SU-DHL-6 (cell line): ENCODE data around the gene GBF1.

Experiments
- H2AFZ ChIP-seq: fragments of 200-600 bp; sonication (generic); 2 replicates; pipeline ENCODE4 v1.6.1; 2014; ENCODE audit warnings: low read depth, mild to moderate bottlenecking, moderate library complexity, mixed read lengths, antibody characterized with exemption, low read length; ENCODE audit not compliant: severe bottlenecking
- H3F3A ChIP-seq: fragments of 200-600 bp; shearing (Covaris generic); 2 replicates; pipeline ENCODE4 v1.6.0; 2016; ENCODE audit warnings: antibody characterized with exemption, mild to moderate bottlenecking; ENCODE audit not compliant: insufficient read depth
- H3K27ac ChIP-seq: fragments of 200-600 bp; sonication (generic); 2 replicates; pipeline ENCODE4 v1.5.1; 2016; ENCODE audit warnings: low read depth, mild to moderate bottlenecking, low read length, moderate library complexity, mixed read lengths
- H3K27me3 ChIP-seq: fragments of 200-600 bp; sonication (generic), shearing (Covaris generic); 2 replicates; pipeline ENCODE4 v1.6.0; 2014; ENCODE audit warnings: mild to moderate bottlenecking, low read length
- H3K36me3 ChIP-seq: fragments of 200-600 bp; sonication (generic); 2 replicates; pipeline ENCODE4 v1.6.1; 2014; ENCODE audit warnings: mild to moderate bottlenecking, low read length, mixed read lengths
- H3K4me2 ChIP-seq: fragments of 300-600, 200-600 bp; shearing (Covaris generic), sonication (generic); 2 replicates; pipeline ENCODE4 v1.6.0; 2014; ENCODE audit warnings: low read length, low read depth, mild to moderate bottlenecking; ENCODE audit not compliant: poor library complexity, severe bottlenecking
- H3K4me3 ChIP-seq: fragments of 200-600 bp; sonication (generic); 2 replicates; pipeline ENCODE4 v1.5.1; 2014; ENCODE audit warnings: antibody characterized with exemption, low read length, mild to moderate bottlenecking, mixed read lengths; ENCODE audit not compliant: insufficient read depth, poor library complexity, severe bottlenecking
- H3K79me2 ChIP-seq: fragments of 200-600 bp; sonication (generic); 2 replicates; pipeline ENCODE4 v1.6.1; 2014; ENCODE audit warnings: mild to moderate bottlenecking, low read length, moderate library complexity; ENCODE audit not compliant: insufficient read depth
- H3K9ac ChIP-seq: fragments of 200-600 bp; sonication (generic); 2 replicates; pipeline ENCODE4 v1.7.0; 2014; ENCODE audit warnings: mild to moderate bottlenecking, low read length
- H3K9me2 ChIP-seq: fragments of 200-600 bp; sonication (generic); replicated peaks from 2 replicates; pipeline ENCODE4 v1.6.1; 2014; ENCODE audit warnings: low read length; ENCODE audit not compliant: insufficient read depth
- H3K9me3 ChIP-seq: fragments of 200-600 bp; sonication (generic); 2 replicates; pipeline ENCODE4 v1.6.1; 2014; ENCODE audit warnings: low read length, mixed read lengths; ENCODE audit not compliant: insufficient read depth
- H4K20me1 ChIP-seq: fragments of 200-600 bp; sonication (generic); 2 replicates; pipeline ENCODE4 v1.6.1; 2014; ENCODE audit warnings: low read depth, mild to moderate bottlenecking, antibody characterized with exemption, low read length, moderate library complexity, mixed read lengths
- EZH2phosphoT487 ChIP-seq: fragments of 200-600 bp; sonication (generic), shearing (Covaris generic); conservative IDR thresholded peaks from 2 replicates; pipeline ENCODE4 v1.6.1; 2018; ENCODE audit warnings: mild to moderate bottlenecking, antibody characterized with exemption, low read length, moderate library complexity, mixed read lengths
- TF ChIP-seq, protein P1 (sequence below): fragments of 200-600 bp; sonication (generic); IDR thresholded peaks from one replicate; pipeline ENCODE4 v1.5.1; 2017; ENCODE audit warnings: antibody characterized with exemption, mild to moderate bottlenecking, low read length, moderate library complexity; ENCODE audit not compliant: insufficient read depth, poor library complexity, severe bottlenecking

Gene GBF1

GRCh38 chr10:102335184-102335583 is 89.9 kb downstream of the GBF1 start:
- Histone ChIP-seq H3K9me3 (no peaks in the 10 kb centered on the region), H4K20me1 (no peaks in the 10 kb centered on the region), H3K4me3 (no peak overlapping the region), H3K4me2 (no peak overlapping the region), H3F3A (no peaks in the 10 kb centered on the region; the same call in 1 of the 2 replicates), H3K9me2 (no peaks in the 10 kb centered on the region), H3K27ac (no peak overlapping the region), H3K27me3 (no peaks in the 10 kb centered on the region), H2AFZ (no peak overlapping the region), H3K36me3 (no peaks in the 10 kb centered on the region), H3K79me2 (no peaks in the 10 kb centered on the region), H3K9ac (no peak overlapping the region)
- TF ChIP-seq, protein P1, sequence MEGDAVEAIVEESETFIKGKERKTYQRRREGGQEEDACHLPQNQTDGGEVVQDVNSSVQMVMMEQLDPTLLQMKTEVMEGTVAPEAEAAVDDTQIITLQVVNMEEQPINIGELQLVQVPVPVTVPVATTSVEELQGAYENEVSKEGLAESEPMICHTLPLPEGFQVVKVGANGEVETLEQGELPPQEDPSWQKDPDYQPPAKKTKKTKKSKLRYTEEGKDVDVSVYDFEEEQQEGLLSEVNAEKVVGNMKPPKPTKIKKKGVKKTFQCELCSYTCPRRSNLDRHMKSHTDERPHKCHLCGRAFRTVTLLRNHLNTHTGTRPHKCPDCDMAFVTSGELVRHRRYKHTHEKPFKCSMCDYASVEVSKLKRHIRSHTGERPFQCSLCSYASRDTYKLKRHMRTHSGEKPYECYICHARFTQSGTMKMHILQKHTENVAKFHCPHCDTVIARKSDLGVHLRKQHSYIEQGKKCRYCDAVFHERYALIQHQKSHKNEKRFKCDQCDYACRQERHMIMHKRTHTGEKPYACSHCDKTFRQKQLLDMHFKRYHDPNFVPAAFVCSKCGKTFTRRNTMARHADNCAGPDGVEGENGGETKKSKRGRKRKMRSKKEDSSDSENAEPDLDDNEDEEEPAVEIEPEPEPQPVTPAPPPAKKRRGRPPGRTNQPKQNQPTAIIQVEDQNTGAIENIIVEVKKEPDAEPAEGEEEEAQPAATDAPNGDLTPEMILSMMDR = no peak
- no peak for TF ChIP-seq EZH2phosphoT487

DNA sequence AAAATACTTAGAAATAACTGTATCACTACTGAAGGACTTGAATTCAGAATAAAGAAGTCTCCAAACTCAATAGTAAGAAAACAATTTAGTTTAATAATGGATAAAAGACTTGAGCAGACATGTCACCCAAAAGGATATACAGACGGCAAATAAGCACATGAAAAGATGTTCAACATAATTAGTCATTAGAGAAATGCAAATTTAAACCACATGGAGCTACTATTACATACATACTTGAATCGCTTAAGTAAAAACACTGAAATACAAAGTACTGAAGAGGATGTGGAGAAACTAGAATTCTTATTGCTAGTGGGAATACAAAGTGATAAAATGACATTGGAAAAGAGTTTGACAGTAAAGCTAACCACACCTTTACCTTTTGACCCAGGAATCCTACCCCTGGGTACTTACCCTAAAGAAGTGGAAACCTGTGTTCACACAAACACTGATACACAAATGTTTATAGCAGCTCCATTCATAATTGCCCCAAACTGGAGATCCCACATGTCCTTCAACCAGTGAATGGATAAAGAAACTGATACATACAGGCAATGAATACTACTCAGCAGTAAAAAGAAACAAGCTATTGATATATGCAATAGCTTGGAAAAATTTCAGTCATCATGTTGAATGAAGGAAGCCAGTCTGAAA is 95.8 kb downstream of the GBF1 start:
- TF ChIP-seq EZH2phosphoT487 = no peak
- TF ChIP-seq, protein P1 = no peak
- H3K27me3 ChIP-seq = no peaks in the 10 kb centered on the region
- 0 out of 2 replicates have a peak, but pooled peaks cover 3% of the 10 kb centered on the region for H3K79me2 ChIP-seq
- no peak overlapping the region for H3K27ac ChIP-seq
- no peak overlapping the region for H3K9ac ChIP-seq
- H4K20me1 ChIP-seq = no peaks in the 10 kb centered on the region
- H3F3A ChIP-seq = no peaks in the 10 kb centered on the region; the same call in 1 of the 2 replicates
- H2AFZ ChIP-seq = no peak overlapping the region
- H3K36me3 ChIP-seq = no peaks in the 10 kb centered on the region; the same call in 1 of the 2 replicates
- no peak overlapping the region for H3K4me3 ChIP-seq
- H3K9me3 ChIP-seq = no peaks in the 10 kb centered on the region
- H3K4me2 ChIP-seq = no peak overlapping the region
- no peaks in the 10 kb centered on the region for H3K9me2 ChIP-seq

- H3K9ac ChIP-seq = no peak overlapping the region
- H3K4me3 ChIP-seq = no peak overlapping the region
- TF ChIP-seq, protein P1 = no peak
- no peak for TF ChIP-seq EZH2phosphoT487
- no peak overlapping the region for H3K4me2 ChIP-seq
- no peaks in the 10 kb centered on the region for H3K9me3 ChIP-seq
- H3F3A ChIP-seq = no peaks in the 10 kb centered on the region
- 0 out of 2 replicates have a peak, but pooled peaks cover 3% of the 10 kb centered on the region for H3K79me2 ChIP-seq
- no peak overlapping the region for H3K27ac ChIP-seq
- no peak overlapping the region for H2AFZ ChIP-seq
- H3K9me2 ChIP-seq = no peaks in the 10 kb centered on the region
- H3K27me3 ChIP-seq = no peaks in the 10 kb centered on the region
- no peaks in the 10 kb centered on the region for H4K20me1 ChIP-seq
- no peaks in the 10 kb centered on the region; the same call in 1 of the 2 replicates for H3K36me3 ChIP-seq
Observed at GRCh38 chr10:102342458-102342857, 97.1 kb downstream of the GBF1 start.
